ENCODE results near the gene MYPOP.

The MYPOP gene

GRCh38 chr19:45862564-45863334 lies 39.7 kb downstream of the MYPOP start, which contains the start of gene SYMPK (continued):
- TF ChIP-seq, protein P1, sequence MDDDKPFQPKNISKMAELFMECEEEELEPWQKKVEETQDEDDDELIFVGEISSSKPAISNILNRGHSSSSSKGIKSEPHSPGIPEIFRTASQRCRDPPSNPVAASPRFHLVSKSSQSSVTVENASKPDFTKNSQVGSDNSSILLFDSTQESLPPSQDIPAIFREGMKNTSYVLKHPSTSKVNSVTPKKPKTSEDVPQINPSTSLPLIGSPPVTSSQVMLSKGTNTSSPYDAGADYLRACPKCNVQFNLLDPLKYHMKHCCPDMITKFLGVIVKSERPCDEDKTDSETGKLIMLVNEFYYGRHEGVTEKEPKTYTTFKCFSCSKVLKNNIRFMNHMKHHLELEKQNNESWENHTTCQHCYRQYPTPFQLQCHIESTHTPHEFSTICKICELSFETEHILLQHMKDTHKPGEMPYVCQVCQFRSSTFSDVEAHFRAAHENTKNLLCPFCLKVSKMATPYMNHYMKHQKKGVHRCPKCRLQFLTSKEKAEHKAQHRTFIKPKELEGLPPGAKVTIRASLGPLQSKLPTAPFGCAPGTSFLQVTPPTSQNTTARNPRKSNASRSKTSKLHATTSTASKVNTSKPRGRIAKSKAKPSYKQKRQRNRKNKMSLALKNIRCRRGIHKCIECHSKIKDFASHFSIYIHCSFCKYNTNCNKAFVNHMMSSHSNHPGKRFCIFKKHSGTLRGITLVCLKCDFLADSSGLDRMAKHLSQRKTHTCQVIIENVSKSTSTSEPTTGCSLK (tag by site-specific recombination; IDR thresholded peaks at IDR 0.05): no peak
- TF ChIP-seq ZBTB1 (tag by site-specific recombination; IDR thresholded peaks at IDR 0.05) (no peak), ZNF24 (tag by site-specific recombination; IDR thresholded peaks at IDR 0.05) (peak; percentile 26; the same call in 1 of the 2 replicates), SALL2 (tag by site-specific recombination; IDR thresholded peaks at IDR 0.05; ENCODE audit: borderline replicate concordance) (no peak), ZSCAN4 (tag by site-specific recombination; IDR thresholded peaks at IDR 0.05) (no peak; the same call in 1 of the 2 replicates), SP2 (tag by site-specific recombination; IDR thresholded peaks at IDR 0.05) (peak; percentile 90), KLF9 (tag by site-specific recombination; IDR thresholded peaks at IDR 0.05; ENCODE audit: low read depth) (peak; percentile 89), ZNF521 (tag by site-specific recombination; IDR thresholded peaks at IDR 0.05) (no peak), ZNF707 (tag by site-specific recombination; IDR thresholded peaks at IDR 0.05) (no peak), ZNF747 (tag by site-specific recombination; IDR thresholded peaks at IDR 0.05) (no peak), PRDM1 (tag by site-specific recombination; IDR thresholded peaks at IDR 0.05) (no peak), ZNF777 (tag by site-specific recombination; IDR thresholded peaks at IDR 0.05; ENCODE audit: borderline replicate concordance) (peak; percentile 93), OSR2 (tag by site-specific recombination; IDR thresholded peaks at IDR 0.05) (no peak), FEZF1 (tag by site-specific recombination; IDR thresholded peaks at IDR 0.05) (peak; percentile 33; the same call in 1 of the 2 replicates), GLIS1 (tag by site-specific recombination; IDR thresholded peaks at IDR 0.05) (no peak), SP7 (tag by site-specific recombination; IDR thresholded peaks at IDR 0.05) (peak; percentile 57; the same call in 1 of the 2 replicates), ZNF37A (tag by site-specific recombination; IDR thresholded peaks at IDR 0.05) (no peak), GLI2 (tag by site-specific recombination; IDR thresholded peaks at IDR 0.05; ENCODE audit: borderline replicate concordance, low read depth) (no peak), ZFHX2 (tag by site-specific recombination; conservative IDR thresholded peaks at IDR 0.05) (peak; percentile 88), ZNF114 (tag by site-specific recombination; IDR thresholded peaks at IDR 0.05) (no peak), ZNF274 (IDR thresholded peaks at IDR 0.05; ENCODE audit: low read length) (no peak), ZNF274 (tag by site-specific recombination; IDR thresholded peaks at IDR 0.05; ENCODE audit: borderline replicate concordance) (no peak), ZNF112 (tag by site-specific recombination; IDR thresholded peaks at IDR 0.05) (no peak), REPIN1 (tag by site-specific recombination; IDR thresholded peaks at IDR 0.05; ENCODE audit: low read depth) (peak; percentile 80; the same call in 1 of the 2 replicates), ZNF549 (tag by site-specific recombination; IDR thresholded peaks at IDR 0.05) (no peak), ZNF132 (tag by site-specific recombination; IDR thresholded peaks at IDR 0.05; ENCODE audit: borderline replicate concordance) (no peak), ZNF324 (tag by site-specific recombination; IDR thresholded peaks at IDR 0.05) (peak; percentile 28; the same call in 1 of the 2 replicates), ZNF660 (tag by site-specific recombination; IDR thresholded peaks at IDR 0.05) (peak; percentile 67; the same call in 1 of the 2 replicates), KLF10 (tag by site-specific recombination; IDR thresholded peaks at IDR 0.05) (no peak; the same call in 1 of the 2 replicates), ZNF544 (tag by site-specific recombination; IDR thresholded peaks at IDR 0.05) (no peak), ZNF792 (tag by site-specific recombination; IDR thresholded peaks at IDR 0.05) (no peak), ZNF133 (tag by site-specific recombination; IDR thresholded peaks at IDR 0.05) (no peak), TRIM28 (IDR thresholded peaks at IDR 0.05; ENCODE audit: borderline replicate concordance, low read length) (no peak; the same call in 1 of the 2 replicates)
- TF ChIP-seq, protein P2, sequence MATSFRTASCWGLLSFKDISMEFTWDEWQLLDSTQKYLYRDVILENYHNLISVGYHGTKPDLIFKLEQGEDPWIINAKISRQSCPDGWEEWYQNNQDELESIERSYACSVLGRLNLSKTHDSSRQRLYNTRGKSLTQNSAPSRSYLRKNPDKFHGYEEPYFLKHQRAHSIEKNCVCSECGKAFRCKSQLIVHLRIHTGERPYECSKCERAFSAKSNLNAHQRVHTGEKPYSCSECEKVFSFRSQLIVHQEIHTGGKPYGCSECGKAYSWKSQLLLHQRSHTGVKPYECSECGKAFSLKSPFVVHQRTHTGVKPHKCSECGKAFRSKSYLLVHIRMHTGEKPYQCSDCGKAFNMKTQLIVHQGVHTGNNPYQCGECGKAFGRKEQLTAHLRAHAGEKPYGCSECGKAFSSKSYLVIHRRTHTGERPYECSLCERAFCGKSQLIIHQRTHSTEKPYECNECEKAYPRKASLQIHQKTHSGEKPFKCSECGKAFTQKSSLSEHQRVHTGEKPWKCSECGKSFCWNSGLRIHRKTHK (tag by site-specific recombination; IDR thresholded peaks at IDR 0.05): no peak
- TF ChIP-seq, protein P3, sequence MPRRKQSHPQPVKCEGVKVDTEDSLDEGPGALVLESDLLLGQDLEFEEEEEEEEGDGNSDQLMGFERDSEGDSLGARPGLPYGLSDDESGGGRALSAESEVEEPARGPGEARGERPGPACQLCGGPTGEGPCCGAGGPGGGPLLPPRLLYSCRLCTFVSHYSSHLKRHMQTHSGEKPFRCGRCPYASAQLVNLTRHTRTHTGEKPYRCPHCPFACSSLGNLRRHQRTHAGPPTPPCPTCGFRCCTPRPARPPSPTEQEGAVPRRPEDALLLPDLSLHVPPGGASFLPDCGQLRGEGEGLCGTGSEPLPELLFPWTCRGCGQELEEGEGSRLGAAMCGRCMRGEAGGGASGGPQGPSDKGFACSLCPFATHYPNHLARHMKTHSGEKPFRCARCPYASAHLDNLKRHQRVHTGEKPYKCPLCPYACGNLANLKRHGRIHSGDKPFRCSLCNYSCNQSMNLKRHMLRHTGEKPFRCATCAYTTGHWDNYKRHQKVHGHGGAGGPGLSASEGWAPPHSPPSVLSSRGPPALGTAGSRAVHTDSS (tag by site-specific recombination; IDR thresholded peaks at IDR 0.05): no peak
